Neural progenitor cell (in vitro differentiated cells): ENCODE measurements around the gene HOXB7. TPM values are rescaled to one million over a fixed set of nuclear protein-coding genes. Genes with fewer than 3 reads are reported as not detected.

ENCODE experiments used
- DNase-seq: peaks from one replicate; pipeline ENCODE4 v3.0.0-alpha.2; 2016; ENCODE audit warnings: low spot score
- H2AFZ ChIP-seq: fragments of 200-600 bp; sonication (generic); replicated peaks from 2 replicates; pipeline ENCODE4 v1.6.1; 2016; ENCODE audit warnings: antibody characterized with exemption
- H3F3A ChIP-seq: fragments of 200-600 bp; sonication (generic); 2 replicates; pipeline ENCODE4 v1.6.1; 2016; ENCODE audit warnings: antibody characterized with exemption, low read depth
- H3K27ac ChIP-seq: fragments of 200-600 bp; sonication (generic); 2 replicates; pipeline ENCODE4 v1.5.1; 2016; ENCODE audit warnings: mild to moderate bottlenecking
- H3K27me3 ChIP-seq: fragments of 200-600 bp; sonication (generic); 2 replicates; pipeline ENCODE4 v1.6.1; 2016; ENCODE audit warnings: mild to moderate bottlenecking, moderate library complexity
- H3K36me3 ChIP-seq: fragments of 200-600 bp; sonication (generic); 2 replicates; pipeline ENCODE4 v1.5.1; 2016
- H3K4me1 ChIP-seq: fragments of 200-600 bp; sonication (generic); 2 replicates; pipeline ENCODE4 v1.6.1; 2016; ENCODE audit warnings: mixed run types
- H3K4me2 ChIP-seq: fragments of 200-600 bp; sonication (generic); 2 replicates; pipeline ENCODE4 v1.6.1; 2016
- H3K4me3 ChIP-seq: fragments of 200-600 bp; sonication (generic); 2 replicates; pipeline ENCODE4 v1.5.1; 2016
- H3K79me2 ChIP-seq: fragments of 200-600 bp; sonication (generic); 2 replicates; pipeline ENCODE4 v1.6.1; 2016; ENCODE audit warnings: low read depth
- H3K9ac ChIP-seq: fragments of 200-600 bp; sonication (generic); 2 replicates; pipeline ENCODE4 v1.6.1; 2016
- H3K9me3 ChIP-seq: fragments of 200-600 bp; sonication (generic); 2 replicates; pipeline ENCODE4 v1.5.1; 2016; ENCODE audit warnings: low read depth
- H4K20me1 ChIP-seq: fragments of 200-600 bp; sonication (generic); 2 replicates; pipeline ENCODE4 v1.6.1; 2016; ENCODE audit warnings: low read depth
- H3K27ac Mint-ChIP-seq: 3 replicates; pipeline ENCODE4 v1.8.0; 2021; ENCODE audit warnings: mixed read lengths
- H3K27me3 Mint-ChIP-seq: 2 replicates; pipeline ENCODE4 v1.8.0; 2022; ENCODE audit warnings: low read depth, mild to moderate bottlenecking, inconsistent platforms, moderate library complexity, mixed read lengths; ENCODE audit not compliant: insufficient read depth
- H3K36me3 Mint-ChIP-seq: 3 replicates; pipeline ENCODE4 v1.8.0; 2021; ENCODE audit warnings: mixed read lengths
- H3K4me1 Mint-ChIP-seq: 3 replicates; pipeline ENCODE4 v1.8.0; 2021; ENCODE audit warnings: mixed read lengths
- H3K4me3 Mint-ChIP-seq: 3 replicates; pipeline ENCODE4 v1.8.0; 2021; ENCODE audit warnings: mild to moderate bottlenecking, moderate library complexity, mixed read lengths
- H3K9me3 Mint-ChIP-seq: 3 replicates; pipeline ENCODE4 v1.8.0; 2020; ENCODE audit warnings: mixed read lengths
- CTCF ChIP-seq: fragments of 200-600 bp; sonication (generic); IDR thresholded peaks from 2 replicates; pipeline ENCODE4 v1.5.1; 2017; ENCODE audit warnings: antibody characterized with exemption, mild to moderate bottlenecking
- EZH2 ChIP-seq: fragments of 200-600 bp; sonication (generic); IDR thresholded peaks from 2 replicates; pipeline ENCODE4 v1.6.1; 2017; ENCODE audit warnings: antibody characterized with exemption, mild to moderate bottlenecking, moderate library complexity
- EZH2phosphoT487 ChIP-seq: fragments of 200-600 bp; sonication (generic); IDR thresholded peaks from 2 replicates; pipeline ENCODE4 v1.6.1; 2017; ENCODE audit warnings: antibody characterized with exemption
- total RNA-seq: library from RNA; depleted of rRNA; stranded (reverse); fragments of >200 nt; gene quantifications from 2 replicates; pipeline ENCODE4 v1.2.3, GENCODE V29; 2015; ENCODE audit warnings: low replicate concordance

The HOXB7 gene
- total RNA-seq, 1 donor from 2014 or later, result not detected

DNA sequence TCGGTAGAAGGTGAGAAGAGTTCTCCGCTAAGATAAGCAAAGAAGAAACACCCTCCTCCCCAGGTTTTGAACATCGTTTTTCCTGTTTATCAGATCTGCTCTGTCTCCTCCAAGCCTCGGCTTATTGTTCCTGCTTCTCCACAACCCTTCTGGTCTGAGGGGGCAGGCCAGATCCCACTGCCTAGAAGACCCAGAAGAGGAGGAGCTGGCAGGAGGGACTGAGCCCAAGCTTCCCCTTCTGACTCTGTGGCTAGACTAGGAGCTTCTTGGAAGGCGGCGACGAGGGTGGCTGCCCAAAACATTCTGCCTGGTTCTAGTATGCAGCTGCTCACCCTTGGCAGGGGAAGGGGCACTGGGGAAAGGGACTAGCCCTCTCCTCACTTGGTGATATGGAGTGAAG, 12.1 kb downstream of the HOXB7 start:
- H3K27ac Mint-ChIP-seq, result no peak overlapping the region
- DNase-seq, result no peak
- Histone ChIP-seq H3K79me2 (no peaks in the 10 kb centered on the region), H3K36me3 (no peaks in the 10 kb centered on the region), H3F3A (no peaks in the 10 kb centered on the region), H3K27me3 (peaks cover 100% of the 10 kb centered on the region), H3K9me3 (no peaks in the 10 kb centered on the region), H3K4me3 (no peak overlapping the region), H2AFZ (no peak overlapping the region), H4K20me1 (peaks cover 95% of the 10 kb centered on the region), H3K27ac (no peak overlapping the region), H3K9ac (no peak overlapping the region), H3K4me1 (no peaks in the 10 kb centered on the region), H3K4me2 (no peak overlapping the region)
- TF ChIP-seq EZH2phosphoT487 (no peak), CTCF (no peak), EZH2 (no peak)
- peaks cover 1% of the 10 kb centered on the region for H3K36me3 Mint-ChIP-seq
- peaks cover 2% of the 10 kb centered on the region for H3K4me1 Mint-ChIP-seq
- no peak overlapping the region for H3K4me3 Mint-ChIP-seq
- peaks cover 98% of the 10 kb centered on the region for H3K27me3 Mint-ChIP-seq
- H3K9me3 Mint-ChIP-seq, result peaks cover 10% of the 10 kb centered on the region

- Mint-ChIP-seq H3K27ac (no peak overlapping the region), H3K4me3 (no peak overlapping the region), H3K36me3 (peaks cover 1% of the 10 kb centered on the region), H3K4me1 (peaks cover 6% of the 10 kb centered on the region), H3K9me3 (peaks cover 7% of the 10 kb centered on the region), H3K27me3 (peaks cover 98% of the 10 kb centered on the region)
- TF ChIP-seq EZH2phosphoT487, result peak; percentile 99
- peak; percentile 100 for TF ChIP-seq EZH2
- no peak for TF ChIP-seq CTCF
- no peaks in the 10 kb centered on the region for H3F3A ChIP-seq
- H4K20me1 ChIP-seq, result peaks cover 95% of the 10 kb centered on the region
- no peak overlapping the region for H3K9ac ChIP-seq
- H3K4me1 ChIP-seq, result no peaks in the 10 kb centered on the region
- no peak overlapping the region for H3K27ac ChIP-seq
- no peak overlapping the region for H3K4me2 ChIP-seq
- H3K36me3 ChIP-seq, result no peaks in the 10 kb centered on the region
- DNase-seq, result peak; percentile 50
- no peaks in the 10 kb centered on the region for H3K9me3 ChIP-seq
- no peaks in the 10 kb centered on the region for H3K79me2 ChIP-seq
- no peak overlapping the region for H3K4me3 ChIP-seq
- H3K27me3 ChIP-seq, result peaks cover 100% of the 10 kb centered on the region
- H2AFZ ChIP-seq, result no peak overlapping the region
Observed at GRCh38 chr17:48597778-48598631, 12.8 kb downstream of the HOXB7 start.

DNA sequence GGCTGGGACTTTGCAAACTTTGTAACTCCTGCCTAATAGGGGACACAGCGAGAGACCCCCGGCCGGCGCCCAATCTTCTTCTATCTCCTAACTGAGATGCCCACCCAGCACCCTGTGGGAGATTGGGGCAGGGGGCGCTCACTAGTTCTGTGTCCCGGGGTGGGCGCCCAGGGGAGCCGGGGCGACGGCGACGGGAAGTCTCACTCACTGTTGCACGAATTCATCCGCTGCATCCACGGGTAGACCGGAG, 13.4 kb downstream of the HOXB7 start:
- H3K36me3 Mint-ChIP-seq, result peaks cover 1% of the 10 kb centered on the region
- Histone ChIP-seq H3K27me3 (peaks cover 100% of the 10 kb centered on the region), H3K4me2 (no peak overlapping the region), H3K4me3 (no peak overlapping the region), H3K79me2 (no peaks in the 10 kb centered on the region), H3K27ac (no peak overlapping the region), H2AFZ (no peak overlapping the region), H4K20me1 (peaks cover 96% of the 10 kb centered on the region), H3K9me3 (no peaks in the 10 kb centered on the region), H3F3A (no peaks in the 10 kb centered on the region), H3K4me1 (no peaks in the 10 kb centered on the region), H3K9ac (no peak overlapping the region), H3K36me3 (no peaks in the 10 kb centered on the region)
- no peak overlapping the region for H3K27ac Mint-ChIP-seq
- TF ChIP-seq EZH2phosphoT487 (no peak), CTCF (no peak), EZH2 (no peak)
- peaks cover 9% of the 10 kb centered on the region for H3K9me3 Mint-ChIP-seq
- H3K4me3 Mint-ChIP-seq, result no peak overlapping the region
- peaks cover 9% of the 10 kb centered on the region for H3K4me1 Mint-ChIP-seq
- peaks cover 98% of the 10 kb centered on the region for H3K27me3 Mint-ChIP-seq
- no peak for DNase-seq
